ENCODE data around the gene USP34. TPM values are rescaled to one million over a fixed set of nuclear protein-coding genes. Genes with fewer than 3 reads are reported as not detected.
"Not testable (repeated sequence)": the region's sequence is repeated elsewhere in the genome, so short reads cannot be mapped to it uniquely, and the experiment has no call there.

Gene USP34
- polyA plus RNA-seq, 4 donors = 35.0 to 90.2 (median 44.3) TPM

DNA sequence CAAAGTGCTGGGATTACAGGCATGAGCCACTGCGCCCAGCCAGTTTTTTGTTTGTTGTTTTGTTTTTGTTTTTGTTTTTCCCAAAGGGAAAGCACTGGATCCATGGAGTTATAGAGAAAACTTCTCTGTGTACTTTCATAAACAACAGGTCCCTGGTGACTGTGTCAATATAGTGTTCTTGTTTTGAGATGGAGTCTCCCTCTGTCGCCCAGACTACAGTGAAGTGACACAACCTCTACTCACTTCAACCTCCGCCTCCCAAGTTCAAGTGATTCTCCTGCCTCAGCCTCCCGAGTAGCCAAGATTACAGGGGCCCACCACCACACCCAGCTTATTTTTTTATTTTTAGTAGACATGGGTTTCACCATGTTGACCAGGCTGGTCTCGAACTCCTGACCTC lies 16.5 kb downstream of the USP34 start:
- H3K27me3 ChIP-seq (ENCODE audit: control insufficient read depth in 3 of 3, insufficient read depth in 3 of 3, low read length in 3 of 3) = no peaks in the 10 kb centered on the region
- H3K9me3 ChIP-seq (ENCODE audit: control insufficient read depth in 2 of 2, insufficient read depth in 1 of 2, low read depth in 1 of 2, low read length in 1 of 2) = no peaks in the 10 kb centered on the region
- peaks cover 0 to 2% (median 0%) of the 10 kb centered on the region in 3 donors for H3K4me1 ChIP-seq (ENCODE audit: control insufficient read depth in 3 of 3, insufficient read depth in 2 of 3, low read depth in 1 of 3, low read length in 2 of 3)
- no peak overlapping the region for H3K4me3 ChIP-seq (ENCODE audit: low read depth in 1 of 3, low read length in 3 of 3)
- no peak overlapping the region for H3K27ac ChIP-seq (ENCODE audit: low read depth in 1 of 3, low read length in 2 of 3)
- no peak for FAIRE-seq
- DNase-seq = no peak
- 91 to 96% (median 94%) methylated on average over 5 of the region's 5 CpGs for WGBS, 3 donors
- peaks cover 0 to 14% (median 0%) of the 10 kb centered on the region in 3 donors for H3K36me3 ChIP-seq (ENCODE audit: control insufficient read depth in 3 of 3, insufficient read depth in 2 of 3, low read depth in 1 of 3, low read length in 3 of 3)

DNA sequence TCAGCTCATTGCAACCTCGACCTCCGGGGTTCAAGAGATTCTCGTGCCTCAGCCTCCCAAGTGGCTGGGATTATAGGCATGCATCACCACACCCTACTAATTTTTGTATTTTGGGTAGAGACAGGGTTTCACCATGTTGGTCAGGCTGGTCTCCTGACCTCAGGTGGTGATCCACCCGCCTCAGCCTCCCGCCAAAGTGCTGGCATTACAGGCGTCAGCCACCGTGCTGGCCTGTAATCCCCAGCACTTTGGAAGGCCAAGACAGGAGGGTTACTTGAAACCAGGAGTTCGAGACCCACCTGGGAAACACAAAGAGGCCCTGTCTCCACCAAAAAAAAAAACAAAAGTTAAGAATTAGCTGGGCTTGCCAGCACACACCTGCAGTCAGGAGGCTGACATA lies 18.5 kb downstream of the USP34 start:
- Histone ChIP-seq H3K9me3 (ENCODE audit: control insufficient read depth in 2 of 2, insufficient read depth in 1 of 2, low read depth in 1 of 2, low read length in 1 of 2) (peaks cover 0 to 5% of the 10 kb centered on the region in 2 donors), H3K36me3 (ENCODE audit: control insufficient read depth in 3 of 3, insufficient read depth in 2 of 3, low read depth in 1 of 3, low read length in 3 of 3) (peaks cover 0 to 13% (median 0%) of the 10 kb centered on the region in 3 donors), H3K27ac (ENCODE audit: low read depth in 1 of 3, low read length in 2 of 3) (no peak overlapping the region), H3K4me3 (ENCODE audit: low read depth in 1 of 3, low read length in 3 of 3) (no peak overlapping the region), H3K4me1 (ENCODE audit: control insufficient read depth in 3 of 3, insufficient read depth in 2 of 3, low read depth in 1 of 3, low read length in 2 of 3) (peaks cover 0 to 2% (median 0%) of the 10 kb centered on the region in 3 donors), H3K27me3 (ENCODE audit: control insufficient read depth in 3 of 3, insufficient read depth in 3 of 3, low read length in 3 of 3) (no peaks in the 10 kb centered on the region)
- WGBS, 3 donors = 94 to 96% (median 95%) methylated on average over 8 of the region's 8 CpGs
- DNase-seq (no peak), FAIRE-seq (no peak)

DNA sequence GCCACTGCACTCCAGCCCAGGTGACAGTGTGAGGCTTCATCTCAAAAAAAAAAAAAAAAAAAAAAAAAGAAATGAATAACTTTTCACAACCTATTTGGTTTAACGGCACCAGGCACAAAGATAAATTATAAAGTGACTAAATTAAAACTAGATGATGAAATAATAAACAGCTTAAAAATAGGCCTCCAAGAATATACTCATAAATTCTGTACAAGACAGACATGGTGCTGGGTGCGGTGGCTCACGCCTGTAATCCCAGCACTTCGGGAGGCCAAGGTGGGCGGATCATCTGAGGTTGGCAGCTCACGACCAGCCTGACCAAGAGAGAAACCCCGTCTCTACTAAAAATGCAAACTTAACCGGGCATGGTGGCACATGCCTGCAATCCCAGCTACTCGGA lies 19.7 kb downstream of the USP34 start:
- no peak for DNase-seq
- WGBS, 3 donors = 91 to 95% (median 94%) methylated on average over 9 of the region's 9 CpGs

DNA sequence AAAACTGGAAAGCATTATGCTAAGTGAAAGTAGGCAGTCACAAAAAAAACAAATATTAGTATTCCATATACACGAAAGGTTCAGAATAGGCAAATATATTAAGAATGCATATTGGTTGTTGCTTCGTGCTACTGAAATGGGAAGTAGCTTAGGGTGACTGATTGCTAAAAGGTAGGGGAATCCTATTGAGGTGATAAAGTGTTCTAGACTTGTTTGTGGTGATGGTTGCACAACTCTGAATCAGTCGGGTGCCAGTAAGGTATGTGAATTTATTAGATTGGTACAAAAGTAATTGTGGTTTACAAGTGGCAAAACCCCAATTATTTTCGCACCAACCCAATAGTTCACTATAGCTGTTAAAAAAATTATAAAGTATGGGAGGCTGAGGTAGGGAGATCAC lies 20.7 kb downstream of the USP34 start:
- Histone ChIP-seq H3K9me3 (ENCODE audit: control insufficient read depth in 2 of 2, insufficient read depth in 1 of 2, low read depth in 1 of 2, low read length in 1 of 2) (peaks cover 0 to 5% of the 10 kb centered on the region in 2 donors), H3K36me3 (ENCODE audit: control insufficient read depth in 3 of 3, insufficient read depth in 2 of 3, low read depth in 1 of 3, low read length in 3 of 3) (peaks cover 0 to 10% (median 0%) of the 10 kb centered on the region in 3 donors), H3K4me1 (ENCODE audit: control insufficient read depth in 3 of 3, insufficient read depth in 2 of 3, low read depth in 1 of 3, low read length in 2 of 3) (peaks cover 0 to 2% (median 0%) of the 10 kb centered on the region in 3 donors), H3K27me3 (ENCODE audit: control insufficient read depth in 3 of 3, insufficient read depth in 3 of 3, low read length in 3 of 3) (no peaks in the 10 kb centered on the region), H3K4me3 (ENCODE audit: low read depth in 1 of 3, low read length in 3 of 3) (no peak overlapping the region), H3K27ac (ENCODE audit: low read depth in 1 of 3, low read length in 2 of 3) (no peak overlapping the region)
- DNase-seq = no peak
- no peak for FAIRE-seq
- 77 to 87% (median 77%) methylated on average over 4 of the region's 4 CpGs for WGBS, 3 donors

More for the DNA sequence above, 19.7 kb downstream of the USP34 start:
- Histone ChIP-seq H3K27ac (ENCODE audit: low read depth in 1 of 3, low read length in 2 of 3) (no peak overlapping the region), H3K27me3 (ENCODE audit: control insufficient read depth in 3 of 3, insufficient read depth in 3 of 3, low read length in 3 of 3) (no peaks in the 10 kb centered on the region), H3K36me3 (ENCODE audit: control insufficient read depth in 3 of 3, insufficient read depth in 2 of 3, low read depth in 1 of 3, low read length in 3 of 3) (peaks cover 0 to 7% (median 0%) of the 10 kb centered on the region in 3 donors), H3K4me1 (ENCODE audit: control insufficient read depth in 3 of 3, insufficient read depth in 2 of 3, low read depth in 1 of 3, low read length in 2 of 3) (peaks cover 0 to 2% (median 0%) of the 10 kb centered on the region in 3 donors), H3K9me3 (ENCODE audit: control insufficient read depth in 2 of 2, insufficient read depth in 1 of 2, low read depth in 1 of 2, low read length in 1 of 2) (peaks cover 0 to 5% of the 10 kb centered on the region in 2 donors), H3K4me3 (ENCODE audit: low read depth in 1 of 3, low read length in 3 of 3) (no peak overlapping the region)
- no peak for FAIRE-seq

DNA sequence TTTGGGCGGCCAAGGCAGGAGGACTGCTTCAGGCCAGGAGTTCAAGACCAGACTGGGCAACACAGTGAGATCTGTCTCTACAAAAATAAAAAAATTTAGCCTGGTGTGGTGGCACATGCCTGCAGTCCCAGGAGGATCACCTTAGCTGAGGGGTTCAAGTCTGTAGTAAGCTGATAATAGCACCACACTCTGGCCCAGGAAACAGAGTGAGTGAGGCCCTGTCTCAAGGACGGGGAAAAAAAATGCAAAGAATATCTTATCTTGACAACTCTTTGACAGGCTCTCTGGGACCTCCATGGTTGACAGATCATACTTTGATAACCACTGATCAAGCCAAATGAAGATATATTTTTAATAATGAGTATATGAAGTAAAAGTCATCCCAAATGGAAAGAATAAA lies 22.7 kb downstream of the USP34 start:
- no peak overlapping the region for H3K4me3 ChIP-seq (ENCODE audit: low read depth in 1 of 3, low read length in 3 of 3)
- FAIRE-seq (no peak), DNase-seq (no peak)
- peaks cover 2 to 4% (median 4%) of the 10 kb centered on the region in 3 donors for H3K4me1 ChIP-seq (ENCODE audit: control insufficient read depth in 3 of 3, insufficient read depth in 2 of 3, low read depth in 1 of 3, low read length in 2 of 3)
- WGBS, 3 donors = 94% methylated on average over 2 of the region's 2 CpGs
- H3K27ac ChIP-seq (ENCODE audit: low read depth in 1 of 3, low read length in 2 of 3) = no peak overlapping the region
- H3K36me3 ChIP-seq (ENCODE audit: control insufficient read depth in 3 of 3, insufficient read depth in 2 of 3, low read depth in 1 of 3, low read length in 3 of 3) = peaks cover 0 to 12% (median 0%) of the 10 kb centered on the region in 3 donors
- no peaks in the 10 kb centered on the region for H3K27me3 ChIP-seq (ENCODE audit: control insufficient read depth in 3 of 3, insufficient read depth in 3 of 3, low read length in 3 of 3)
- peaks cover 0 to 8% of the 10 kb centered on the region in 2 donors for H3K9me3 ChIP-seq (ENCODE audit: control insufficient read depth in 2 of 2, insufficient read depth in 1 of 2, low read depth in 1 of 2, low read length in 1 of 2)

DNA sequence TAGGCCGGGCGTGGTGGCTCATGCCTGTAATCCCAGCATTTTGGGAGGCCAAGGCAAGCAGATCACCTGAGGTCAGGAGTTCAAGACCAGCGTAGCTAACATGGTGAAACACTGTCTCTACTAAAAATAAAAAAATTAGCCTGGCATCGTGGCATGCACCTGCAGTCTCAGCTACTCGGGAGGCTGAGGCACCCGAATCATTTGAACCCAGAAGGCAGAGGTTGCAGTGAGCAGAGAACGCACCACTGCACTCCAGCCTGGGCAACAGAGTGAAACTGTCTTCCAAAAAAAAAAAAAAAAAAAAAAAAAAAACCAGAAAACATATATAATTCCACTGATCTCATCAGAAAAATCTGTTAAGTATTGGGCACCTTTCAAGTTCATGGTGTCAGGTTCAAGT lies 23.9 kb downstream of the USP34 start:
- H3K27ac ChIP-seq (ENCODE audit: low read depth in 1 of 3, low read length in 2 of 3); H3K4me1 ChIP-seq (ENCODE audit: control insufficient read depth in 3 of 3, insufficient read depth in 2 of 3, low read depth in 1 of 3, low read length in 2 of 3); H3K4me3 ChIP-seq (ENCODE audit: low read depth in 1 of 3, low read length in 3 of 3); H3K27me3 ChIP-seq (ENCODE audit: control insufficient read depth in 3 of 3, insufficient read depth in 3 of 3, low read length in 3 of 3); DNase-seq; FAIRE-seq; H3K9me3 ChIP-seq (ENCODE audit: control insufficient read depth in 2 of 2, insufficient read depth in 1 of 2, low read depth in 1 of 2, low read length in 1 of 2): not testable (repeated sequence)
- WGBS, 3 donors = 86 to 93% (median 88%) methylated on average over 7 of the region's 7 CpGs
- H3K36me3 ChIP-seq (ENCODE audit: control insufficient read depth in 3 of 3, insufficient read depth in 2 of 3, low read depth in 1 of 3, low read length in 3 of 3) = peaks cover 0 to 12% (median 0%) of the 10 kb centered on the region in 3 donors

DNA sequence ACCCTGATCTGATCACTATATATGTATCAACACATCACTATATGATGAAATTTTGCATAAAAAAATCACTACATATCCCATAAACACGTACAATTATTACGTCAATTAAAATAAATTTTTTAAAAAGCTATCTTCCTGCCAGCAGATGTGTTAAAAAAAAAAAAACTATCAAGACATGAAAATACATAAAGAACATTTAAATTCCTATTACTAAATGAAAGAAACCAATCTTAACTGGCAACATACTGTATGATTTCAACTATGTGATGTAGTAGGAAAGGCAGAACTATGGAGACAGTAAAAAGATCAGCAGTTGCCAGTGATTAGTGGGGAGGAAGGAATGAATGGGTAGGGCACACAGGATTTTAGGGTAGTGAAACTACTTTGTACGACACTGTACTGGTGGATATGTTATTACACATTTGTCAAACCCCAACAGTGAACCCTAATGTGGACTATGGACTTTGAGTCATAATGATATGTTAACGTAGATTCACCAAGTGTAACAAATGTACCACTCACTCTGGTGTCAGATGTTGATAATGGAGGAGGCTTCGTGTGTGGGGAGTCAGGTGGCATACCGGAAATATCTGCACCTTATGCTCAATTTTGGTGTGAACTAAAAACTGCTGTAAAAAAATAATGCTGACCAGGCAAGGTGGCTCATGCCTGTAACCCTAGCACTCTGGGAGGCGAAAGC lies 27.4 kb downstream of the USP34 start:
- FAIRE-seq (no peak), DNase-seq (peak; percentile 90 to 96)
- 33 to 66% (median 45%) methylated on average over 7 of the region's 7 CpGs for WGBS, 3 donors
- Histone ChIP-seq H3K27me3 (ENCODE audit: control insufficient read depth in 3 of 3, insufficient read depth in 3 of 3, low read length in 3 of 3) (no peaks in the 10 kb centered on the region), H3K4me1 (ENCODE audit: control insufficient read depth in 3 of 3, insufficient read depth in 2 of 3, low read depth in 1 of 3, low read length in 2 of 3) (peaks cover 4 to 8% (median 4%) of the 10 kb centered on the region in 3 donors), H3K27ac (ENCODE audit: low read depth in 1 of 3, low read length in 2 of 3) (peak overlapping the region; percentile 17 to 78 (median 45)), H3K9me3 (ENCODE audit: control insufficient read depth in 2 of 2, insufficient read depth in 1 of 2, low read depth in 1 of 2, low read length in 1 of 2) (peaks cover 0 to 3% of the 10 kb centered on the region in 2 donors), H3K4me3 (ENCODE audit: low read depth in 1 of 3, low read length in 3 of 3) (no peak overlapping the region), H3K36me3 (ENCODE audit: control insufficient read depth in 3 of 3, insufficient read depth in 2 of 3, low read depth in 1 of 3, low read length in 3 of 3) (peaks cover 0 to 25% (median 0%) of the 10 kb centered on the region in 3 donors)

DNA sequence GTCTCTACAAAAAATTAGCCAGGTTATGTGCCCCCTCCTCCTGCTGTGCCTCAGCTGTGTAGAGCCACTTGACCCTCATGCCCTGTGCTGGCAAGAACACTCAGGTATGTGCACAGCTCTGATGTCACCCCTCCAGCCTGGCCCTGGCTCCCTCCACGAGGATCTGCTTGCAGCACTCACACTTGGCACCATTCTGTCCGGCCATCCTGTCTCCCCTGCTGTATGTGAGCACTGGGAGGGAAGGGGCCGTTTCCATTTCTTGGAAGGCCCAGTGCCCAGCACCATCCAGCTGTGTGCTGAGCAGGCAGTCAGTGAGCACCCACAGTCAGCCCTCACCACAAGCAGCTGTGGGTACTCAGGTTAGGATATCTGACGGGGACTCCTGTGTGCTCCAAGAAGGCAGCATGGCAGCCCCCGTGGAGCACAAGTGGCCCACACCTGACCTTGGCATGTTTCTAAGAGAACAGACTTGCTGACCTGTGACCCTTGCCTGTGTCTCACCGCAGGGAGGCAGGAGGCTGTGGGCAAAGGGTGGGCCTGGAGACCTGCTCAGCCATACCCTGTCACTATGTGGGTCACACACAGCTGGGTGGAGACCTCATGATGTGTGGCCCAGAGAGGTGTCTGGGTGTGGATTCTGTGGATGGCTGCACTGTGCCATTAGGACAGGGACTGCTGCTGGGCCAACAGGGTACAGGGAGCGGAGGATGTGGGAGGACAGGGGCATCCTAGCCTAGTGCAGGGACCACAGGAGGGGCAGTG lies 31.5 kb downstream of the USP34 start:
- no peaks in the 10 kb centered on the region for H3K27me3 ChIP-seq (ENCODE audit: control insufficient read depth in 3 of 3, insufficient read depth in 3 of 3, low read length in 3 of 3)
- H3K4me1 ChIP-seq (ENCODE audit: control insufficient read depth in 3 of 3, insufficient read depth in 2 of 3, low read depth in 1 of 3, low read length in 2 of 3) = peaks cover 5 to 15% (median 11%) of the 10 kb centered on the region in 3 donors
- no peak for FAIRE-seq
- no peak for DNase-seq
- 58 to 73% (median 70%) methylated on average over 7 of the region's 7 CpGs for WGBS, 3 donors
- H3K9me3 ChIP-seq (ENCODE audit: control insufficient read depth in 2 of 2, insufficient read depth in 1 of 2, low read depth in 1 of 2, low read length in 1 of 2) = no peaks in the 10 kb centered on the region
- H3K36me3 ChIP-seq (ENCODE audit: control insufficient read depth in 3 of 3, insufficient read depth in 2 of 3, low read depth in 1 of 3, low read length in 3 of 3) = peaks cover 0 to 21% (median 0%) of the 10 kb centered on the region in 3 donors
- H3K4me3 ChIP-seq (ENCODE audit: low read depth in 1 of 3, low read length in 3 of 3) = no peak overlapping the region
- no peak overlapping the region for H3K27ac ChIP-seq (ENCODE audit: low read depth in 1 of 3, low read length in 2 of 3)

All from small intestine (tissue), 7 donors.